Skin epidermis (tissue), 12 donors: ENCODE results near the gene TBL1XR1.
"Not testable (repeated sequence)": the region's sequence is repeated elsewhere in the genome, so short reads cannot be mapped to it uniquely, and the experiment has no call there.

Experiments used
- H3K27ac ChIP-seq, 21 experiments: fragments of 200-600 bp; sonication (generic) in 11 of 21; one replicate each; pipeline ENCODE4 v1.5.0; 2020; ENCODE audit warnings: mild to moderate bottlenecking in 3 of 21, inconsistent platforms in 2 of 21, moderate library complexity in 2 of 21
- H3K4me3 ChIP-seq, 7 experiments: fragments of 200-600 bp; sonication (generic) in 2 of 7; one replicate each; pipeline ENCODE4 v1.5.0; 2020; ENCODE audit warnings: inconsistent platforms in 2 of 7, mild to moderate bottlenecking in 2 of 7, moderate library complexity in 1 of 7

TBL1XR1 gene

DNA sequence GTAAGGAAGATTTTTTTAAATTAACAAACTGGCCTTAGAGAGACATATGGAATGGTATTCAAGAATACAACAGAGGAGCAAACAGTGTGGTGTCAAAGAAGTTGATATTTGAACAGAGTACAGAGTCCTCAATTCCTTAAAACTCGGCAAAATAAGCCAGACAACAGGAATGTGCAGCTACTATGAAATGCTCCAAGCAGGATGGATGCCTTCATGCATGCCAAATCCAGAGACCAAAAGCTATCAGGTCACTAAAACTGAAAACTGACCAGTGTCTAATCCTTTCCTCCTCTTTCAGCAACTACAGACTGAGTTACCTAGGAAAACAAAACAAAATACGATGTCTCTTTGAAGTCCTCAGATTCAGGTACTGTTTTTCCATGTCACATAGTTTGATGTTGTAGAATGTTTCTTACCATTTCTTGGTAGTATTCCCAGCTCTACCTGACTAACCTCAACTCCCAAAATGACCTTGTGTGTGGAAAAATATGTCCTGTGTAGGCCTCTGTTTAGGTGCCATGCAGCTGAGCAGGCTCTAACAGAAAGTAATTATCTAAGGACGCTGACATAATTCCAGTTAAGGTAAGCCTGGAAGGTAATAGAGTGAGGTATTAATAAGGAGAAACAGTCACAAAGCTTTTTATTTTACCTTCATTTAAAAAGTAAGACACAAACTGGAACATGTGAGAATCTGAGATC, 46.9 kb downstream of the TBL1XR1 start:
- Histone ChIP-seq H3K4me3 (no peak overlapping the region), H3K27ac (peak overlapping the region in 6 of 21 experiments; percentile 18 to 61 (median 42))

DNA sequence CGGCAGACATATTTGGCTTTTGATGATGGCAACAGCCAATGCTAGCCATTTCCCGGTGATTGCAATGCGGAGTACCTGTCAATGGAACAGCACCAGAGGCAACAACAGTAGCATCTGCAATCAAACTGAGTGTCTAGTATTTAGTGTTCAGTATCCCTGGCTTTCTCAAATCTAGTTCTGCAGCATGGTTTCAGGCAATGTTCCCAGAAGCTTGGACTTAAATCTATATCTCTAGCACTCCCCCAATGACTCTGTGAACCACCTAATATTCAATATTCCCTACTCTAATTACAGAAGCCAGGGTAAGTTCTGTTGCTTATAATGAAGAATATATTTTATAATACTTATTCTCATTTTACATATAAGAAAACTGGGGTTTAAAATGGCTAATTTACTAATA, 48.2 kb downstream of the TBL1XR1 start:
- H3K4me3 ChIP-seq = no peak overlapping the region
- no peak overlapping the region for H3K27ac ChIP-seq

DNA sequence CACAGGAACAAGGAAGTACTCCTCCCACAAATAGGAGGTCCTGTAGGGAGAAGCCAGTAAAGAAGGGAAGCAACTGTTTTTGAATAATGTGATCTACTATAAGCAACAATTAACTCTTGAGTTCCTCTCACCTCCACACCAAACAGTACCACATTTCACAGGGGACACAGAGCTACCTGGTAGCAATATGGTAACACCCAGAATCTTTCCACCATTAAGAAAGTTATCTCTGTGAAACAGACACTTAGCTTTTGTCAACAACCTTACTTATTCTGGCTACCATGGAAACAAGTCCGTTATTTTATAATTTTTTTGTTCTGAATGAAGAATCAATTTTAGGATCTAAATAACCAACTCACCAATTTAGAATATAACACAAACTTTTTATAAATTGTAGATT, 49.5 kb downstream of the TBL1XR1 start:
- Histone ChIP-seq H3K4me3 (no peak overlapping the region), H3K27ac (peak overlapping the region in 1 of 21 experiments; percentile 6)

DNA sequence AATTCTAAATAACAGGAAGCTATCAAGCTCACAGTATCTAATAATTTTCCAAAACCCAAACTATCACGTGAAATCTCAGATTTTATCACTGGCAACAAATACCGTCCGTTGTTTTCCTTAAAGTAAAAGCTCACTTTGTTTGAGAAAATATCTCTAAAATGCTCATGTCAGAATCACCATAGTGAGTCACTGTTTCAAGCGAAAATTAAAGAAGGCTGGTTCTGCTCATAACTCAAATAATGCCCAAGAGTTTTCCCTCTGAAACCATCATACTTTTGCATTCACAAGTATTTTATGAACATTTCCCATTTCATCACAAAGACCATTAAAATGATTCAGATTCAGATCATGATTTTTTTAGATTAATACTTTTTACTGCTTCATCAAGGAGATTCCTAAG, 50.6 kb downstream of the TBL1XR1 start:
- H3K4me3 ChIP-seq = no peak overlapping the region
- H3K27ac ChIP-seq = peak overlapping the region in 1 of 21 experiments; percentile 42

DNA sequence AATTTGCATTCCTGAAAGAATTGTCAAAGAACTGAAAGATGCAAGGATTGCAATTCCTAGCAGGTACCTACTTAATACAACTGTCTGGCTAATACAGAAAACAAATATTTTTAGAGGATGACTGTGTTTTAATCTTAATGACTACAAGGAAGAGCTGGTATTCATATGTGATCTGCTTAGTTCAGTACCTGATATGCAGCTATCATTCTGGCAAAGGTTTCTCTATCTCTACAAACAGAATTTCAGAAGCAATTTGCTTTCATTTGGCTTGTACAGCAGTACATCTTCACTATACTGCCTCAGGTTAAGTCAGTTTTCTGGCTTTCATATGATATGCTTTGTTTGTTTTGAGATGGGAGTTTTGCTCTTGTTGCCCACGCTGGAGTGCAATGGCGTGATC, 51.3 kb downstream of the TBL1XR1 start:
- Histone ChIP-seq H3K27ac (peak overlapping the region in 8 of 21 experiments; percentile 3 to 78 (median 39)), H3K4me3 (no peak overlapping the region)

DNA sequence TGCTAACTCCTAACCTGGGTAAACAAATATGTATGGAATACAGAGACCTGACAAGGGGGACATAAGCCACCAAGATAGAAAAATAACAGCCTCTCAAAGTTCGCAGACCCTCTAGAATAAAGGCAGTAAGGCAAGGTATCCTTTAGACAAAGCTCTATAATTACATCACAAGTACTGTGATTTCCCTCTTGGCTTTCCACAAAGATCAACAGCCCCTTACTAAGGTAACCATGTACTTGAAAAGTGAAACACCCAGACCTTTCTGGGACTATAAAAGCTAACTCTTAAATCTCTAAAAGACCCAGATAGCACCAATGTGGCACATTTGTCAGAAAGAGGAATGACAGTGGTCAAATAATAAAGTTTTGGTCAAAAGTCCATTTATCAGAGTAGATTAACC, 51.9 kb downstream of the TBL1XR1 start:
- H3K27ac ChIP-seq = peak overlapping the region in 11 of 21 experiments; percentile 11 to 78 (median 41)
- H3K4me3 ChIP-seq = no peak overlapping the region

- Histone ChIP-seq H3K27ac (peak overlapping the region in 11 of 21 experiments; percentile 11 to 78 (median 41)), H3K4me3 (no peak overlapping the region)
Observed at GRCh38 chr3:177144922-177145321, 52.4 kb downstream of the TBL1XR1 start.

GRCh38 chr3:177141899-177142646, 55.2 kb downstream of the TBL1XR1 start:
- peak overlapping the region in 7 of 21 experiments; percentile 1 to 44 (median 8) for H3K27ac ChIP-seq
- H3K4me3 ChIP-seq = no peak overlapping the region

DNA sequence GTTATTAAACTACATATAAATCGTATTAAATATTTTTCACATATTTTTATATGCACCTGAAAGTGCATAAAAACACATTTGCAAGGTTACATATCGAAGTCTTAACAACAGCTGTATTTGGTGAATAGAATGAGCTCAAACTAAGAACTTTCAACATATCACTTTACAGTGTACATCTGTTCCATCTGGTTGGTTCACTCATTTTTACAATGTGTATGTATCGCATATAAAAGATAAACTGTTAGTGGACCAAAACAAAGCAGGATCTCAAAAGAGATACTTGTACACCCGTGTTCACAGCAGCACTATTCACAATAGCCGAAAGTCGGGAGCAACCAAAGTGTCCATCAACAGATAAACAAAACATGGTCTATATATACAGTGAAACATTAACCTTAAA, 55.8 kb downstream of the TBL1XR1 start:
- Histone ChIP-seq H3K4me3 (no peak overlapping the region), H3K27ac (peak overlapping the region in 7 of 21 experiments; percentile 1 to 44 (median 8))

DNA sequence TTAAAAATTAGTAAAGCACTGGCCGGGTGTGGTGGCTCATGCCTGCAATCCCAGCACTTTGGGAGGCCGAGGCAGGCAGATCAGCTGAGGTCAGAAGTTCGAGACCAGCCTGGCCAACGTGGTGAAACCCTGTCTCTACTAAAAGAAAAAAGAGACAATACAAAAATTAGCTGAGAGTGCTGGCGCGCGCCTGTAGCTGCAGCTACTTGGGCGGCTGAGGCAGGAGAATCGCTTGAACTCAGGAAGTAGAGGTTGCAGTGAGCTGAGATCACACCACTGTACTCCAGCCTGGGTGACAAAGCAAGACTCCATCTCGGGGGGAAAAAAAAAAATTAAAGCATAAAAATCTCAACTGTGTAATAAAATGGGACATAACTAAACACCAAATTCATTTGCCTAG, 58.1 kb downstream of the TBL1XR1 start:
- not testable (repeated sequence) for H3K27ac ChIP-seq, H3K4me3 ChIP-seq

GRCh38 chr3:177137774-177138705, 59.2 kb downstream of the TBL1XR1 start:
- Histone ChIP-seq H3K27ac (peak overlapping the region in 1 of 21 experiments; percentile 59), H3K4me3 (no peak overlapping the region)

GRCh38 chr3:177136741-177137140, 60.5 kb downstream of the TBL1XR1 start:
- Histone ChIP-seq H3K27ac (no peak overlapping the region), H3K4me3 (no peak overlapping the region)

DNA sequence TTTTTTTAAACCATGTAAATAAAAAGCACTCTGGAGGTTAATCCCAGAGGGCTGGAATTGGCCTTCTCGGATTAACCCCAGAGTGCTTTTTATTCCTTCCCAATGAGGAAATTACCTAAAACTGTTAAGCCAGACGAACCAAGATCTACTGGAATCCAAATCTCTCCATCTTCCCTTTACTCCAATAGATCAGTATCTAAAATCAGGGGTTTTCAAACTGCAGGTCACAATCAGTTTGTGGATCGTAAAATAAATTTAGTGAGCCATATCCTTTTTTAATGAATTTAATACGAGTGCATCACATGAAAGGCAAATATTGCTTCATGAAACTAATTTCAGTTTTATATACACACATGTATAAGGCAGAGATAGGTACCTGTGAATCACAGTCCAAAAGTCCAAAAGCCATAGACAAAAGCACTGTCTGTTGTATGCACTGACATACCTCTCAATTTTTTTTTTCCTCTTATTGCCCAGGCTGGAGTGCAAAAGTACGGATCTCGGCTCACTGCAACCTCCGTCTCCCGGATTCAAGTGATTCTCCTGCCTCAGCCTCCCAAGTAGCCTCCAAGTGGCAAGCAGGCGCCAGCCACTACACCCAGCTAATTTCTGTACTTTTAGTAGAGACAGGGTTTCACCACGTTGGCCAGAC, 61.3 kb downstream of the TBL1XR1 start:
- Histone ChIP-seq H3K27ac (no peak overlapping the region), H3K4me3 (no peak overlapping the region)

DNA sequence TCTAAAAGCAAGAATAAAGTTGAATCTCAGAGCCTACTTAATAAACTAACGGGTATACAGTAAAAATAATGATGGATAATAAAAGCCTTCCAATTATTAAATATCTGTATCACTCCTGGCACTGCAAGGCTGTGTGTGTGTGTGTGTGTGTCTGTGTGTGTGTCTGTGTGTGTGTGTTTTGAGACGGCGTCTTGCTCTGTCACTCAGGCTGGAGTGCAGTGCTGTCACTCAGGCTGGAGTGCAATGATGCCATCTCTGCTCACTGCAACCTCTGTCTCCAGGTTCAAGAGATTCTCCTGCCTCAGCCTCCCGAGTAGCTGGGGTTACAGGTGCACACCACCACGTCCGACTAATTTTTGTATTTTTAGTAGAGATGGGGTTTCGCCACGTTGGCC, 62.5 kb downstream of the TBL1XR1 start:
- H3K4me3 ChIP-seq = no peak overlapping the region
- no peak overlapping the region for H3K27ac ChIP-seq

- no peak overlapping the region for H3K4me3 ChIP-seq
- peak overlapping the region in 2 of 21 experiments; percentile 10 to 15 for H3K27ac ChIP-seq
Observed at GRCh38 chr3:177133860-177134815, 63.1 kb downstream of the TBL1XR1 start.

DNA sequence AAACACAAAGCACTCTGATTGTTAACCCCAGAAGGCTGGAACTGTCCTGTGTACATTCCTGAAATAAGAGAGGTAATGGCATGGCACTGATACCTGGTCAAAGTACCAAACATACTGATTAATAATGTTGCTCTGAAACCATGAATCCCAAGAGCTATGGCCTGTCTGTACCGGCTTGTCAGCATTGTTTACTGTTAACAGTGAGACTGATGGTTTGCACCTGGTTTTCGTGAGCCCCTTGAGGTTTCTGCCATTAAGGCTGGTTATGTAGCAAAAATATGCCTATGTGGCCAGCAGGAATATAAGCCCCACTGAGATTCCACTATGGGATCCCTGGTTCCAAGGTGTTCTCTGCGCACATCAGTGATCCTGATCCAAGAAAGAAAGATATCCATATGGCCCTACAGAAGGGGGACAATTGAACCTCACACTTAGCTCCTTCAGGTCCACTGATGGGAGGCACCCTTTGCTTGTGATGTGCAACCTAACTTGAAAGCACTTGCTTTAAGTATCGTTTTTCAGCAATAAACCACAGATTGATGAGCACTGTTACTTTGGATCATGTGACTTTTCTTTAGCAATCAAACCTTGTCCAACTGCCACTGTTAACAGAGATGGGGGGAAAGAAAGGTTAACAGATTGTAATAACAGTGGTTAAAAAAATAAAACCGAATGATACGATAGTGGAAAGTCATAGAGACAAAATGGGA, 65.2 kb downstream of the TBL1XR1 start:
- no peak overlapping the region for H3K4me3 ChIP-seq
- no peak overlapping the region for H3K27ac ChIP-seq

DNA sequence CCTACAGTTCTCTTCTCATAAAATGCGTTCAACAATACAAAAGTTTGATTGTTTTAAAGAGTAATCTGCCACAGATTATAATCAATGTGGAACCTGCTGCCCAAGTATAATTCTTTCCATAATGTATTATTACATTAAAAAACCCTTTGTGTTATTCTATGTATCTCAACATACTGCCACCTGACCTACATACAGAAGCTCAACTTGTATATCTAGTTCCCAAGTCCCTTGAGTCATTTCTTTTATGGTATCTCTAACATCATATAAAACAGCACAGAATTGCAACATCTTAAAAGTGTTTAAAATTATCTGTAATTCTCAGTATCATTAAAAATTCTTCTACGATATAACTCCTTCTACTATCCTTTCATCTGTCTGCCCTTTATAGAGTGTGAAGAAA, 70.3 kb downstream of the TBL1XR1 start:
- peak overlapping the region in 4 of 21 experiments; percentile 9 to 45 (median 20) for H3K27ac ChIP-seq
- no peak overlapping the region for H3K4me3 ChIP-seq
